ENCODE data around the gene HCN3.
"Not testable (repeated sequence)": the region's sequence is repeated elsewhere in the genome, so short reads cannot be mapped to it uniquely, and the experiment has no call there.

The HCN3 gene

GRCh38 chr1:155242805-155243358 lies 34.4 kb upstream of the HCN3 start:
- H3K4me2 ChIP-seq (ENCODE audit: low read length), result peak overlapping the region; percentile 79
- H3K9me2 ChIP-seq (ENCODE audit: low read depth, low read length), result no peaks in the 10 kb centered on the region
- 0 out of 2 replicates have a peak, but pooled peaks cover 5% of the 10 kb centered on the region for H3K36me3 ChIP-seq (ENCODE audit: insufficient read depth, low read length)
- no peak overlapping the region for H2AFZ ChIP-seq (ENCODE audit: low read length)
- no peaks in the 10 kb centered on the region for H4K20me1 ChIP-seq (ENCODE audit: insufficient read depth, low read length)
- H3K79me2 ChIP-seq (ENCODE audit: insufficient read depth, low read length), result no peaks in the 10 kb centered on the region
- TF ChIP-seq EZH2 (IDR thresholded peaks at IDR 0.05; ENCODE audit: borderline replicate concordance, low read length) (no peak), CTCF (IDR thresholded peaks at IDR 0.05; ENCODE audit: low read length) (no peak)
- peak overlapping the region; percentile 80 for H3K27ac ChIP-seq (ENCODE audit: low read depth, low read length, poor library complexity, severe bottlenecking)
- H3K4me1 ChIP-seq (ENCODE audit: insufficient read depth, low read length, severe bottlenecking), result peaks cover 45% of the 10 kb centered on the region
- no peaks in the 10 kb centered on the region for H3K27me3 ChIP-seq (ENCODE audit: insufficient read depth, low read length)
- peaks cover 6% of the 10 kb centered on the region; the same call in 1 of the 2 replicates for H3F3A ChIP-seq (ENCODE audit: insufficient read depth, low read length)
- no peaks in the 10 kb centered on the region for H3K9me3 ChIP-seq (ENCODE audit: low read length)
- H3K9ac ChIP-seq (ENCODE audit: low read length), result peak overlapping the region; percentile 76
- peak overlapping the region; percentile 75 for H3K4me3 ChIP-seq (ENCODE audit: low read depth, low read length, poor library complexity, severe bottlenecking)

- Histone ChIP-seq H4K20me1 (ENCODE audit: insufficient read depth, low read length) (no peaks in the 10 kb centered on the region), H3K27ac (ENCODE audit: low read depth, low read length, poor library complexity, severe bottlenecking) (peak overlapping the region; percentile 80), H3K4me3 (ENCODE audit: low read depth, low read length, poor library complexity, severe bottlenecking) (peak overlapping the region; percentile 75), H3K9me2 (ENCODE audit: low read depth, low read length) (no peaks in the 10 kb centered on the region), H3K27me3 (ENCODE audit: insufficient read depth, low read length) (no peaks in the 10 kb centered on the region), H3K4me1 (ENCODE audit: insufficient read depth, low read length, severe bottlenecking) (peaks cover 55% of the 10 kb centered on the region), H3K4me2 (ENCODE audit: low read length) (peak overlapping the region; percentile 79), H3K9ac (ENCODE audit: low read length) (peak overlapping the region; percentile 76), H3F3A (ENCODE audit: insufficient read depth, low read length) (peaks cover 6% of the 10 kb centered on the region; the same call in 1 of the 2 replicates), H2AFZ (ENCODE audit: low read length) (no peak overlapping the region), H3K36me3 (ENCODE audit: insufficient read depth, low read length) (0 out of 2 replicates have a peak, but pooled peaks cover 1% of the 10 kb centered on the region), H3K9me3 (ENCODE audit: low read length) (no peaks in the 10 kb centered on the region), H3K79me2 (ENCODE audit: insufficient read depth, low read length) (no peaks in the 10 kb centered on the region)
- TF ChIP-seq EZH2 (IDR thresholded peaks at IDR 0.05; ENCODE audit: borderline replicate concordance, low read length) (no peak), CTCF (IDR thresholded peaks at IDR 0.05; ENCODE audit: low read length) (no peak)
Observed at GRCh38 chr1:155244368-155245162, 32.7 kb upstream of the HCN3 start.

- TF ChIP-seq EZH2 (IDR thresholded peaks at IDR 0.05; ENCODE audit: borderline replicate concordance, low read length), result no peak
- TF ChIP-seq CTCF (IDR thresholded peaks at IDR 0.05; ENCODE audit: low read length), result no peak
- Histone ChIP-seq H3K27me3 (ENCODE audit: insufficient read depth, low read length) (no peaks in the 10 kb centered on the region), H3K27ac (ENCODE audit: low read depth, low read length, poor library complexity, severe bottlenecking) (peak overlapping the region; percentile 80), H3K9ac (ENCODE audit: low read length) (peak overlapping the region; percentile 76), H3F3A (ENCODE audit: insufficient read depth, low read length) (peaks cover 6% of the 10 kb centered on the region; the same call in 1 of the 2 replicates), H3K4me1 (ENCODE audit: insufficient read depth, low read length, severe bottlenecking) (peaks cover 61% of the 10 kb centered on the region), H3K9me2 (ENCODE audit: low read depth, low read length) (no peaks in the 10 kb centered on the region), H3K4me3 (ENCODE audit: low read depth, low read length, poor library complexity, severe bottlenecking) (peak overlapping the region; percentile 75), H3K79me2 (ENCODE audit: insufficient read depth, low read length) (no peaks in the 10 kb centered on the region), H3K36me3 (ENCODE audit: insufficient read depth, low read length) (no peaks in the 10 kb centered on the region), H2AFZ (ENCODE audit: low read length) (no peak overlapping the region), H4K20me1 (ENCODE audit: insufficient read depth, low read length) (no peaks in the 10 kb centered on the region), H3K4me2 (ENCODE audit: low read length) (peak overlapping the region; percentile 79), H3K9me3 (ENCODE audit: low read length) (no peaks in the 10 kb centered on the region)
Observed at GRCh38 chr1:155245163-155245524, 32.1 kb upstream of the HCN3 start.

- H3F3A ChIP-seq (ENCODE audit: insufficient read depth, low read length); H3K9me3 ChIP-seq (ENCODE audit: low read length): not testable (repeated sequence)
- peak overlapping the region; percentile 20 for H3K27ac ChIP-seq (ENCODE audit: low read depth, low read length, poor library complexity, severe bottlenecking)
Observed at GRCh38 chr1:155246796-155247195, 30.5 kb upstream of the HCN3 start.

More at GRCh38 chr1:155246796-155247195, 30.5 kb upstream of the HCN3 start:
- not testable (repeated sequence) for H3K9me2 ChIP-seq (ENCODE audit: low read depth, low read length); H3K79me2 ChIP-seq (ENCODE audit: insufficient read depth, low read length); H2AFZ ChIP-seq (ENCODE audit: low read length); H3K4me3 ChIP-seq (ENCODE audit: low read depth, low read length, poor library complexity, severe bottlenecking); H3K36me3 ChIP-seq (ENCODE audit: insufficient read depth, low read length); H3K4me2 ChIP-seq (ENCODE audit: low read length); H4K20me1 ChIP-seq (ENCODE audit: insufficient read depth, low read length); H3K9ac ChIP-seq (ENCODE audit: low read length); H3K27me3 ChIP-seq (ENCODE audit: insufficient read depth, low read length)
- peaks cover 52% of the 10 kb centered on the region for H3K4me1 ChIP-seq (ENCODE audit: insufficient read depth, low read length, severe bottlenecking)
